ENCODE data around the gene CREB5.

CREB5 gene

DNA sequence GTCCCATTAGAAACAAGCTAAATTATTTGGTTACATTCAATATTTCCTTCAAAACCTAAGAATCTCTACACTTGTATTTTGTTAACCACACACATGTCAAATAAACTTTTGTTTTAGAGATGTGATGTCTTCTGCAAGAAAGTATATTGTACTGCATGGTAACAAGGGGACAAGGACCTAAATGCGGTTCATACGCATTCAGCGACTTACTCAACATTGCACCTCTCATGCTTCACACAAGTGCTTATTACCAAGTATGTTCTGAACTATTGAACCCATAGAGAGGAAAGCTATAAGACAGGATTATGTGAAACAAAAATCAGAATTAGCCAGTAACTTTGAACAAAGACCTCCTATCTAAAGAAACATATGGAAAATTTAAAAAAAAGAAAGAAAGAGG is 68.3 kb downstream of the CREB5 start:
- DNase-seq, result no peak

DNA sequence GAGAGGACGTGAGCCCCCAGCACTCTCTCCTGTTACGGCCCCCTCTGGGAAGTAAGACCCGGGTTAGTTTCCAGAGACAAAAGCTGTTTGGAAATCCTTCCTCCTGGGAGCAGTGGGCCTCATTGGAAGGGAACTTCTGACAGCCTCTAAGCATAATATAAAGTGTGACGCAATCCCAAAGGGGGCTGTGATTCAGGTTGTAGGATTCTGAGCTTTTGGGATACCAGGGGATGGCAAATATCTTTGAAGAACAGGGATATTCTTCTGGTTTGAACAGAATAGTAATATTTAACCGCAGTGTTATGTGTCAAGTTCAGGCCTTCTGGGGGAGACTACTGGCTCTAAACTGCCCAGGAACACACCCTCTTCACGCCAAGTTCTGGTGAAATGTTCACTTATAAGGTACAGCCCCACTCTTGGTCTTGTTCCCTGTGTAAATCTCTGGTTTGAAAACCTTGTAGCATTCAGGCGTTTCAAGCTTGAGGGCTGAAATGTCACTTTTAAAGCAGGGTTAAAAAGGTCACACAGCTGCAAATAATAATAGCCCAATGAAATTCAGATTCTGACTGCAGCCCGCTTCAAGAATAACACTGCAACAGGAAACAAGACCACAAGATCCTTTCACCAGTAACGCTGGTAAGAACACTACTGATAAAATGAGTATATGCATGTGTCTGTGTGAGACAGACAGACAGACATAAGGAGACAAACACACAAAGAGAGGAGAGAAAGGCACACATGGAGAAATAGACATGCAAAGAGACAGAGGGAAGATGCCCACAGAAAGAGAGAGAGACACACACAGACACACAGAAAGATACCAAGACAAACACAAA is 69.0 kb downstream of the CREB5 start:
- no peak for DNase-seq

- DNase-seq, result no peak
Observed at GRCh38 chr7:28483112-28483511, 70.8 kb downstream of the CREB5 start.

GRCh38 chr7:28483908-28484605 is 71.7 kb downstream of the CREB5 start:
- no peak for DNase-seq

DNA sequence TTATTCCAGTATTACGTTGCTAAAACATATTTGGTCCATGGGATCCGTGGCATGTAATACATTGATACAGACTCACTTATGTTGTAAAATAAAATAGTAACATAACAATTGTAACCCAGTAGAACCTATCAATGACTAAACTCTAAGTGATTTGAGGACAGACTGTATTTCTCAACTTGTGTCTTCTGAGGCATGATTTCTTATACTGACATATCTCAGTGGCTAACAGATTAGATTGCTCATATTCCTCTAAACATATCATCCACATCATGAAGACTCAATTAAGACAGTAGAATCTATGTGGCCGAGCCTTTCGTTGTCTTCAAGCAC is 72.3 kb downstream of the CREB5 start:
- DNase-seq, result no peak

DNA sequence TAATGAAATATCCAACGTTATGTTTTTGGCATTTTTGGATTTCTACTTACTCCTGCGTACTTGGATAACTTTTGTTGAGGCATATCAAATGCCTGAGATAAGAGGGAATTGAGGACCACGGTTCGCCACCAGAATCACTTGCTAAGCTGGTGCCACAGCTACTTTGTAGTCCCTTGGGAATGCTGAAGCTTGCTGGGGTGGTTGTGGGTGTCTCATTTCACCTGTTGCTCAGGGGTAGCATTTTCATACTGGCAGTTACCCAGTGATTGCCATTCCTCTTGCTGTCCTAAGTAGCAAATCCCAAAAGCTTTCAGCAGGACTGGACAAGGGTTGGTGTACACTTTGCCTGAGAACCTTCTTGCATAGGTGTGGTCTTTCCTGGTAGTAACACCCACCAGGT is 75.2 kb downstream of the CREB5 start:
- no peak for DNase-seq

DNA sequence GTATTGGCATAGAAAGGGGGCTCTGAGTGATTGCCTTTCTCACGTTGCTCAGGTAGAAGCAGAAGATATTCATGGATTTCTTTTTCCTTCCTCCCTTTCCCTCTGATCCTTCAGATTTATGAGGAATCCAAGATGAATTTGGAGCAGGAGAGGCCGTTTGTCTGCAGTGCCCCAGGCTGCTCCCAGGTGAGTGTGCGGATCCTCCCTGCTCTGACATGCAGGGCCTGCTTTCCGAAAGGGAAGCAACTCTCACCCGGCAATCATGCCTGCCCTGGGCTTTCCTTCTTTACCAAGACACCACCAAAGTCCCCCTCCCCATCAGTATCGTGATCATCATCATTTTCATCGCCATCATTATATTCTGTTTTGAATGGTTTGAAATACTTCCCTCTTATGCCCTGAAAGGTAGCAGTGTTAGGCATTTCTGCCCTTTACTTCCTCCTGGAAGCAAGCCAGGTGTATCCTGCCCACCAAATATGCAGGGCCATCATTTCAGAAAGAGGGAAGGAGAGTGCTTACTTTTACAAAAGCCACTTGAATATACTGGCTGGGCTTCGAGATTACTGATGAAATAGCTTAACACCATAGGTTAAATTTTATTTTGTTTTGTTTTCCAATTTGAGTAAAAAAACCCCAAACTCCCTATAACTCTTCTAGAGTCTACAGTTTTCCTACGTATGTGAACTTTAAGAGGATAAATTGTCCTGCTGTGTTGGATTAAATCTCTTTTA is 75.9 kb downstream of the CREB5 start:
- DNase-seq, result no peak

DNA sequence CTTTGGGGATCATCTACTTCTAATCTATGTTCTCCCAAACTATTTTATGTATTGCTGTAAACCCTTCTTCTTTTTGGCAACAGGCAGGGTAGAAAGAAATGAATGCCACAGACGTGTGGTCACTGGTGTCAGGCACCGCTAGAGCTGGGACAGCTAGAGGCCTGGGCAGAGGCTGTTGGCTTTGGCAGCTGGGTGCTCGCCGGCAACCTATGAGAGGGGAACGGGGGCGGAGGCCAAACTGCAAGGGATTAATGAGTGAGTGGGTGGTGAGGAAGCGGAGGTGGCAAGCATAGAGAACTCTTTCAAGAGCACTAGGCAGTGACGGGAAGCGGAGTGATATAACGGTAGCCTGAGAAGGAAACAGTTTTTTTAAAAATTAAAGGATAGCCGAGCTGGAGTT is 78.5 kb downstream of the CREB5 start:
- DNase-seq, result no peak

GRCh38 chr7:28493477-28493876 is 81.2 kb downstream of the CREB5 start:
- DNase-seq, result no peak

- DNase-seq, result no peak
Observed at GRCh38 chr7:28497009-28497408, 84.7 kb downstream of the CREB5 start.

GRCh38 chr7:28498636-28499035 is 86.3 kb downstream of the CREB5 start:
- no peak for DNase-seq

- no peak for DNase-seq
Observed at GRCh38 chr7:28500138-28500537, 87.8 kb downstream of the CREB5 start.

- DNase-seq, result no peak
Observed at GRCh38 chr7:28502408-28502807, 90.1 kb downstream of the CREB5 start.

GRCh38 chr7:28503396-28503795 is 91.1 kb downstream of the CREB5 start:
- no peak for DNase-seq

DNA sequence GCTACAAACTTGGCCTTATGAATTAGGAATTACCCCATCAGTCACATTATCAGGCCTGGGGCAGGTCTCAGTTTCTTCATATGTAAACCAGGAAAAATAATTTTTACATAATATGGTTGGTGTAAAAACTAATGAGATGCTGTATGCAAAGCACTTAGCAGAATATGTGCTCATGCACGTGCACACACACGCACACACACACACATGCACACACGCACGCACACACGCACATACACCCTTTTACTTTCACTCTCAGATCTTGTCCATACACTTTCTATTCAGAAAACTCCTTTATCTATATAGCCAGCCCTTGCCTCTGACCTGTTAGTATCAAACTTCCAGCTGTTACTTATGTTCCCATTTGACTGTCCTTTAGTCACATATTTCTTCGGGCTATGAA is 92.7 kb downstream of the CREB5 start:
- no peak for DNase-seq

GRCh38 chr7:28505867-28506266 is 93.5 kb downstream of the CREB5 start:
- DNase-seq, result no peak

- no peak for DNase-seq
Observed at GRCh38 chr7:28507525-28508282, 95.4 kb downstream of the CREB5 start.

GRCh38 chr7:28509251-28510025 is 97.1 kb downstream of the CREB5 start:
- no peak for DNase-seq

DNA sequence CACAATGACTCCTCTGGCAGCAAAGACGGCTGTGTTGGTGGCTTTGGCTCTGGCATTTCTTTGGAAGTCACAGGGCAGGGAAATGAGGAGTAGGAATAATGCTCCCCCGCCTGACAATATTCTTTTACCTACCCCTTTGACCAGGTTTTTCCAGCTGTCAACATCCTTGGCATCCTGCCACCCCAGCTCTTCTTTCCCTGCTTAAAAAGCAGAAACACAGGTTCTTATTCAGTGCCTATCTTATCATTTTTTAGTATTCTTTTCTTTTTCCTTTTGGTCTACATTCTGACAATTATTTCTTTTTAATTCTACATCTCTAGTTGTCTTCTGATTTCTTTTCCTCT is 97.7 kb downstream of the CREB5 start:
- no peak for DNase-seq

GRCh38 chr7:28512668-28513440 is 100.5 kb downstream of the CREB5 start:
- DNase-seq, result no peak

GRCh38 chr7:28516390-28517172 is 104.3 kb downstream of the CREB5 start:
- no peak for DNase-seq

Data from activated CD4-positive, alpha-beta T cell treated with anti-CD3 and anti-CD28 coated beads, Interleukin-2, amount 50 U/mL, for 48 hours (primary cell).